ENCODE results near the gene ZNF579. TPM values are rescaled to one million over a fixed set of nuclear protein-coding genes. Genes with fewer than 3 reads are reported as not detected.

The ZNF579 gene
- total and polyA plus RNA-seq, 2 of the 13 experiments (the other 11 are each of a cell fraction or from before 2014, with no cell fraction given): 2.1 to 2.9 TPM

DNA sequence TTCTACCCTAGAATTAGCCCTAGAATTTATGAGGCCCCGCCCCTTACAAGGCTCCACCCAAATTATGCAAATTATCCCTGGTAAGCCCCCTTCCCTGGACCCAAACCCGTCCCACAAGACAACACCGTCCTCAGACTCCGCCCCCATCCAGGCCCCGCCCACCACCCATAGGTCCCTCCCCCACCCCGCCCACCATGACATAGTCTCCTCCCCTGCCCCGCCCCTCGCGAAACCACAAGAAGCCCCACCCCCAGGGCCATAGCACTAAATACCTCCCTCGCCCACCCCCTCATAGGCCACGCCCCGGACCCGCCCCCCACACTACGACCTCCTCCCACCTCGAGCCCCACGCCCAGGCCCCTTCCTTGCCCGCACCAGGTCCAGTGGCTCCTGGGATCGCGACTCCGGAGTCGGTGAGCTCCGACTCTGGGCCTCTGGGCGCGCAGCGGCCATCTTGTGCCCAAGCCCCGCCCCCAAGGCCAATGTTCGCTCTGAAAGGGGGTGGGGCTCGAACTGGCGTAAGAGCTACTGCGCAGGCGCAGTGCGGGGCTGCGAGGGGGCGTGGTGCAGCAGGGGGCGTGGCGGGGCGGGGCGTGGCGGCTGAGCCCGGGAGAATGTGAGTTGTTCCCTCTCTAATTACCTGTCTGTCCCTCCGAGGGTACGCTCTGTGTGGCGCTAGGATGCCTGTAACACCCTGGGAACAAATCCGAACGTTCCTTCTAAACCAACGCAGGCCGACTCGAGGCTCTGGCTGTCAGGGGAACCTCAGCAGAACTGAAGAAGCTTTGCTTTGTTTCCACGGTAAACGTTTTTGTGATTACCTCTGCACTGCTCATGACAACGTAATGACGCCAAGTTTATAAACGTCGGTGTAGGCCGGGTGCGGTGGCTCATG lies 43.7 kb upstream of the ZNF579 start, which contains the start of gene ZNF784 (continued):
- TF ChIP-seq, protein P1, sequence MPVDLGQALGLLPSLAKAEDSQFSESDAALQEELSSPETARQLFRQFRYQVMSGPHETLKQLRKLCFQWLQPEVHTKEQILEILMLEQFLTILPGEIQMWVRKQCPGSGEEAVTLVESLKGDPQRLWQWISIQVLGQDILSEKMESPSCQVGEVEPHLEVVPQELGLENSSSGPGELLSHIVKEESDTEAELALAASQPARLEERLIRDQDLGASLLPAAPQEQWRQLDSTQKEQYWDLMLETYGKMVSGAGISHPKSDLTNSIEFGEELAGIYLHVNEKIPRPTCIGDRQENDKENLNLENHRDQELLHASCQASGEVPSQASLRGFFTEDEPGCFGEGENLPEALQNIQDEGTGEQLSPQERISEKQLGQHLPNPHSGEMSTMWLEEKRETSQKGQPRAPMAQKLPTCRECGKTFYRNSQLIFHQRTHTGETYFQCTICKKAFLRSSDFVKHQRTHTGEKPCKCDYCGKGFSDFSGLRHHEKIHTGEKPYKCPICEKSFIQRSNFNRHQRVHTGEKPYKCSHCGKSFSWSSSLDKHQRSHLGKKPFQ (CRISPR knock-in tag; IDR thresholded peaks at IDR 0.05; ENCODE audit: insufficient replicate concordance): no peak
- TF ChIP-seq ZNF776 (CRISPR knock-in tag; IDR thresholded peaks at IDR 0.05) (no peak), BHLHE40 (IDR thresholded peaks at IDR 0.05; ENCODE audit: low read length) (no peak), ZNF772 (CRISPR knock-in tag; IDR thresholded peaks at IDR 0.05) (0 out of 2 replicates have a peak, but pooled peaks have one; percentile 47), STAT5B (CRISPR knock-in tag; IDR thresholded peaks at IDR 0.05) (no peak), TOE1 (CRISPR knock-in tag; IDR thresholded peaks at IDR 0.05) (no peak), KLF9 (CRISPR knock-in tag; IDR thresholded peaks at IDR 0.05; ENCODE audit: low read depth) (peak; percentile 80; the same call in 1 of the 2 replicates), ZNF569 (CRISPR knock-in tag; IDR thresholded peaks at IDR 0.05; ENCODE audit: borderline replicate concordance) (no peak), ZSCAN20 (CRISPR knock-in tag; IDR thresholded peaks at IDR 0.05; ENCODE audit: borderline replicate concordance) (no peak), RORA (CRISPR knock-in tag; IDR thresholded peaks at IDR 0.05) (no peak), SMC3 (IDR thresholded peaks at IDR 0.05; ENCODE audit: low read length) (no peak), NCOA2 (CRISPR knock-in tag; IDR thresholded peaks at IDR 0.05) (no peak), KMT2B (CRISPR knock-in tag; IDR thresholded peaks at IDR 0.05) (no peak), SMARCE1 (IDR thresholded peaks at IDR 0.05; ENCODE audit: borderline replicate concordance) (no peak), ARNTL (CRISPR knock-in tag; IDR thresholded peaks at IDR 0.05) (no peak; the same call in 1 of the 2 replicates), PAF1 (CRISPR knock-in tag; IDR thresholded peaks at IDR 0.05) (no peak), ZNF629 (CRISPR knock-in tag; conservative IDR thresholded peaks at IDR 0.05) (no peak), ZNF431 (CRISPR knock-in tag; IDR thresholded peaks at IDR 0.05; ENCODE audit: borderline replicate concordance, low read depth) (no peak), ZFP41 (CRISPR knock-in tag; IDR thresholded peaks at IDR 0.05; ENCODE audit: borderline replicate concordance) (no peak), ZNF180 (CRISPR knock-in tag; IDR thresholded peaks at IDR 0.05; ENCODE audit: borderline replicate concordance, low read depth) (no peak)
- TF ChIP-seq, protein P2, sequence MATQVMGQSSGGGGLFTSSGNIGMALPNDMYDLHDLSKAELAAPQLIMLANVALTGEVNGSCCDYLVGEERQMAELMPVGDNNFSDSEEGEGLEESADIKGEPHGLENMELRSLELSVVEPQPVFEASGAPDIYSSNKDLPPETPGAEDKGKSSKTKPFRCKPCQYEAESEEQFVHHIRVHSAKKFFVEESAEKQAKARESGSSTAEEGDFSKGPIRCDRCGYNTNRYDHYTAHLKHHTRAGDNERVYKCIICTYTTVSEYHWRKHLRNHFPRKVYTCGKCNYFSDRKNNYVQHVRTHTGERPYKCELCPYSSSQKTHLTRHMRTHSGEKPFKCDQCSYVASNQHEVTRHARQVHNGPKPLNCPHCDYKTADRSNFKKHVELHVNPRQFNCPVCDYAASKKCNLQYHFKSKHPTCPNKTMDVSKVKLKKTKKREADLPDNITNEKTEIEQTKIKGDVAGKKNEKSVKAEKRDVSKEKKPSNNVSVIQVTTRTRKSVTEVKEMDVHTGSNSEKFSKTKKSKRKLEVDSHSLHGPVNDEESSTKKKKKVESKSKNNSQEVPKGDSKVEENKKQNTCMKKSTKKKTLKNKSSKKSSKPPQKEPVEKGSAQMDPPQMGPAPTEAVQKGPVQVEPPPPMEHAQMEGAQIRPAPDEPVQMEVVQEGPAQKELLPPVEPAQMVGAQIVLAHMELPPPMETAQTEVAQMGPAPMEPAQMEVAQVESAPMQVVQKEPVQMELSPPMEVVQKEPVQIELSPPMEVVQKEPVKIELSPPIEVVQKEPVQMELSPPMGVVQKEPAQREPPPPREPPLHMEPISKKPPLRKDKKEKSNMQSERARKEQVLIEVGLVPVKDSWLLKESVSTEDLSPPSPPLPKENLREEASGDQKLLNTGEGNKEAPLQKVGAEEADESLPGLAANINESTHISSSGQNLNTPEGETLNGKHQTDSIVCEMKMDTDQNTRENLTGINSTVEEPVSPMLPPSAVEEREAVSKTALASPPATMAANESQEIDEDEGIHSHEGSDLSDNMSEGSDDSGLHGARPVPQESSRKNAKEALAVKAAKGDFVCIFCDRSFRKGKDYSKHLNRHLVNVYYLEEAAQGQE (IDR thresholded peaks at IDR 0.05; ENCODE audit: borderline replicate concordance in 1 of 2, low read depth in 1 of 2, low read length in 2 of 2): peak in 1 of 2 experiments; percentile 57; a peak in 2 of 4 replicates
- TF ChIP-seq, protein P3, sequence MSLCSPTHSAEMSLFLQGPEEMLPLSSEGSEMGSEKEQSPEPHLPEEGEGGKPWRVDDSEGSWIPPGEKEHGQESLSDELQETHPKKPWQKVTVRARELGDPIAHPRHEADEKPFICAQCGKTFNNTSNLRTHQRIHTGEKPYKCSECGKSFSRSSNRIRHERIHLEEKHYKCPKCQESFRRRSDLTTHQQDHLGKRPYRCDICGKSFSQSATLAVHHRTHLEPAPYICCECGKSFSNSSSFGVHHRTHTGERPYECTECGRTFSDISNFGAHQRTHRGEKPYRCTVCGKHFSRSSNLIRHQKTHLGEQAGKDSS (CRISPR knock-in tag; IDR thresholded peaks at IDR 0.05; ENCODE audit: borderline replicate concordance, low read depth): peak; percentile 47; the same call in 1 of the 2 replicates
